ENCODE results near the gene TMEM185B.
A peak's percentile ranks its signal among the peaks of the same experiment; 100 is the strongest.

The TMEM185B gene

GRCh38 chr2:120177973-120178372 lies 45.2 kb downstream of the TMEM185B start:
- DNase-seq (ENCODE audit: low spot score): no peak
- no peak for TF ChIP-seq CTCF (IDR thresholded peaks at IDR 0.05; ENCODE audit: borderline replicate concordance, control extremely low read depth, extremely low read depth, insufficient read depth, missing control alignments)
- in situ Hi-C loops (cut with MboI; ENCODE audit: low sequenced_read_pairs, unreplicated experiment): loop anchor here (10.0 kb wide), 1 partner anchor 473 kb away; no protein-coding TSS in a partner anchor

GRCh38 chr2:120177001-120177621 lies 46.1 kb downstream of the TMEM185B start:
- peak; percentile 73 for TF ChIP-seq CTCF (IDR thresholded peaks at IDR 0.05; ENCODE audit: borderline replicate concordance, control extremely low read depth, extremely low read depth, insufficient read depth, missing control alignments)
- peak; percentile 83 for DNase-seq (ENCODE audit: low spot score)
- in situ Hi-C loops (cut with MboI; ENCODE audit: low sequenced_read_pairs, unreplicated experiment): loop anchor here (10.0 kb wide), 1 partner anchor 472 kb away; no protein-coding TSS in a partner anchor

GRCh38 chr2:120176526-120176925 lies 46.7 kb downstream of the TMEM185B start:
- TF ChIP-seq CTCF (IDR thresholded peaks at IDR 0.05; ENCODE audit: borderline replicate concordance, control extremely low read depth, extremely low read depth, insufficient read depth, missing control alignments): no peak
- DNase-seq (ENCODE audit: low spot score): no peak
- in situ Hi-C loops (cut with MboI; ENCODE audit: low sequenced_read_pairs, unreplicated experiment): loop anchor here (10.0 kb wide), 1 partner anchor 472 kb away; no protein-coding TSS in a partner anchor

GRCh38 chr2:120174963-120175581 lies 48.1 kb downstream of the TMEM185B start:
- DNase-seq (ENCODE audit: low spot score): peak; percentile 54
- in situ Hi-C loops (cut with MboI; ENCODE audit: low sequenced_read_pairs, unreplicated experiment): loop anchor here (5.0 to 10.0 kb wide), 2 partner anchors 423 to 470 kb away; no protein-coding TSS in a partner anchor
- TF ChIP-seq CTCF (IDR thresholded peaks at IDR 0.05; ENCODE audit: borderline replicate concordance, control extremely low read depth, extremely low read depth, insufficient read depth, missing control alignments): peak; percentile 52

Measured in GM13976 (cell line).